Liver (tissue), 3 donors: ENCODE measurements around the gene ANKRD49.

ENCODE experiments used
- CTCF ChIP-seq: fragments of 150-350 bp; IDR thresholded peaks from 2 replicates; pipeline ENCODE4 v1.5.1; 2017; ENCODE audit warnings: improper control_type of control experiment, low read depth, low read length; ENCODE audit not compliant: missing input control
- EGR1 ChIP-seq, 2 donors: IDR thresholded peaks; 2 replicates each; pipeline ENCODE4 v1.6.1; 2016 to 2018; ENCODE audit warnings: antibody characterized with exemption in 2 of 2, low read depth in 2 of 2
- JUND ChIP-seq, 2 donors: IDR thresholded peaks; 2 replicates each; pipeline ENCODE4 v1.6.1; 2016; ENCODE audit warnings: antibody characterized with exemption in 2 of 2
- MAX ChIP-seq: IDR thresholded peaks from 2 replicates; pipeline ENCODE4 v1.6.1; 2016; ENCODE audit warnings: antibody characterized with exemption
- RAD21 ChIP-seq, 2 donors: IDR thresholded peaks; 2 replicates each; pipeline ENCODE4 v1.6.1; 2016; ENCODE audit warnings: antibody characterized with exemption in 2 of 2, mild to moderate bottlenecking in 2 of 2
- SP1 ChIP-seq: IDR thresholded peaks from 2 replicates; pipeline ENCODE4 v1.6.1; 2018; ENCODE audit warnings: antibody characterized with exemption, mild to moderate bottlenecking
- TAF1 ChIP-seq: conservative IDR thresholded peaks from 2 replicates; pipeline ENCODE4 v1.6.1; 2016; ENCODE audit warnings: antibody characterized with exemption, mild to moderate bottlenecking
- TF ChIP-seq, protein P1 (sequence below): IDR thresholded peaks from 2 replicates; pipeline ENCODE4 v1.6.1; 2016; ENCODE audit warnings: antibody characterized with exemption
- TF ChIP-seq, protein P2 (sequence below): IDR thresholded peaks from 2 replicates; pipeline ENCODE4 v1.6.1; 2016; ENCODE audit warnings: antibody characterized with exemption
- donor health status: healthy.
- donor health status: healthy.

- no peak for TF ChIP-seq CTCF
- TF ChIP-seq TAF1: no peak
- TF ChIP-seq, protein P1, sequence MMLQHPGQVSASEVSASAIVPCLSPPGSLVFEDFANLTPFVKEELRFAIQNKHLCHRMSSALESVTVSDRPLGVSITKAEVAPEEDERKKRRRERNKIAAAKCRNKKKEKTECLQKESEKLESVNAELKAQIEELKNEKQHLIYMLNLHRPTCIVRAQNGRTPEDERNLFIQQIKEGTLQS: no peak
- TF ChIP-seq SP1: no peak
- TF ChIP-seq JUND (IDR thresholded peaks at IDR 0.05): no peak
- no peak for TF ChIP-seq MAX
- TF ChIP-seq, protein P2, sequence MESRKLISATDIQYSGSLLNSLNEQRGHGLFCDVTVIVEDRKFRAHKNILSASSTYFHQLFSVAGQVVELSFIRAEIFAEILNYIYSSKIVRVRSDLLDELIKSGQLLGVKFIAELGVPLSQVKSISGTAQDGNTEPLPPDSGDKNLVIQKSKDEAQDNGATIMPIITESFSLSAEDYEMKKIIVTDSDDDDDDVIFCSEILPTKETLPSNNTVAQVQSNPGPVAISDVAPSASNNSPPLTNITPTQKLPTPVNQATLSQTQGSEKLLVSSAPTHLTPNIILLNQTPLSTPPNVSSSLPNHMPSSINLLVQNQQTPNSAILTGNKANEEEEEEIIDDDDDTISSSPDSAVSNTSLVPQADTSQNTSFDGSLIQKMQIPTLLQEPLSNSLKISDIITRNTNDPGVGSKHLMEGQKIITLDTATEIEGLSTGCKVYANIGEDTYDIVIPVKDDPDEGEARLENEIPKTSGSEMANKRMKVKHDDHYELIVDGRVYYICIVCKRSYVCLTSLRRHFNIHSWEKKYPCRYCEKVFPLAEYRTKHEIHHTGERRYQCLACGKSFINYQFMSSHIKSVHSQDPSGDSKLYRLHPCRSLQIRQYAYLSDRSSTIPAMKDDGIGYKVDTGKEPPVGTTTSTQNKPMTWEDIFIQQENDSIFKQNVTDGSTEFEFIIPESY: no peak
- TF ChIP-seq RAD21 (IDR thresholded peaks at IDR 0.05): no peak
- TF ChIP-seq EGR1 (IDR thresholded peaks at IDR 0.05; ENCODE audit: low read depth in 2 of 2): no peak
Observed at GRCh38 chr11:94536386-94536785, 42.6 kb downstream of the ANKRD49 start.
